Mononuclear cell (primary cell): ENCODE measurements around the gene RXRB. TPM values are rescaled to one million over a fixed set of nuclear protein-coding genes. Genes with fewer than 3 reads are reported as not detected.

Source experiments
- H3K27me3 ChIP-seq: 2 replicates; pipeline ENCODE4 v1.6.0; 2011; ENCODE audit warnings: low read length, control low read depth; ENCODE audit not compliant: insufficient read depth
- H3K4me1 ChIP-seq: 2 replicates; pipeline ENCODE4 v1.5.1; 2011; ENCODE audit warnings: mild to moderate bottlenecking, low read length, control low read depth; ENCODE audit not compliant: insufficient read depth
- H3K4me3 ChIP-seq: 2 replicates; pipeline ENCODE4 v1.5.1; 2011; ENCODE audit warnings: mild to moderate bottlenecking, low read length, moderate library complexity
- H3K9me3 ChIP-seq: 2 replicates; pipeline ENCODE4 v1.5.1; 2011; ENCODE audit warnings: low read depth, mild to moderate bottlenecking, control low read depth, low read length
- total RNA-seq: library from RNA; depleted of rRNA; stranded (reverse); fragments of >200 nt; gene quantifications from one replicate; pipeline ENCODE4 v1.2.3, GENCODE V29; 2012

Gene RXRB
- total RNA-seq, 1 donor, result 11.3 TPM

GRCh38 chr6:33205191-33206026 is 4.9 kb upstream of the RXRB start:
- Histone ChIP-seq H3K9me3 (no peaks in the 10 kb centered on the region), H3K4me3 (peak overlapping the region; percentile 61), H3K4me1 (peaks cover 42% of the 10 kb centered on the region), H3K27me3 (no peaks in the 10 kb centered on the region)

GRCh38 chr6:33204415-33205190 is 4.1 kb upstream of the RXRB start, which contains the start of gene HSD17B8:
HSD17B8 (plus strand) TSS chr6:33204655; CDS start chr6:33204669, 14 bp downstream.
- peaks cover 45% of the 10 kb centered on the region for H3K4me1 ChIP-seq
- no peaks in the 10 kb centered on the region for H3K27me3 ChIP-seq
- H3K9me3 ChIP-seq, result no peaks in the 10 kb centered on the region
- peak within 1 kb of the TSS; percentile 61 for H3K4me3 ChIP-seq

GRCh38 chr6:33204165-33204414 is 3.6 kb upstream of the RXRB start:
- Histone ChIP-seq H3K4me1 (peaks cover 49% of the 10 kb centered on the region), H3K9me3 (no peaks in the 10 kb centered on the region), H3K4me3 (no peak overlapping the region), H3K27me3 (no peaks in the 10 kb centered on the region)

- Histone ChIP-seq H3K27me3 (no peaks in the 10 kb centered on the region), H3K9me3 (no peaks in the 10 kb centered on the region), H3K4me1 (peaks cover 50% of the 10 kb centered on the region), H3K4me3 (no peak overlapping the region)
Observed at GRCh38 chr6:33203443-33204164, 3.1 kb upstream of the RXRB start.

GRCh38 chr6:33202799-33203198 is 2.3 kb upstream of the RXRB start:
- Histone ChIP-seq H3K4me3 (no peak overlapping the region), H3K9me3 (no peaks in the 10 kb centered on the region), H3K4me1 (peaks cover 54% of the 10 kb centered on the region), H3K27me3 (no peaks in the 10 kb centered on the region)

- peaks cover 53% of the 10 kb centered on the region for H3K4me1 ChIP-seq
- H3K9me3 ChIP-seq, result no peaks in the 10 kb centered on the region
- H3K27me3 ChIP-seq, result no peaks in the 10 kb centered on the region
- H3K4me3 ChIP-seq, result no peak overlapping the region
Observed at GRCh38 chr6:33201935-33202334, 1.5 kb upstream of the RXRB start.

GRCh38 chr6:33201147-33201545 is 681 bp upstream of the RXRB start:
- Histone ChIP-seq H3K27me3 (no peaks in the 10 kb centered on the region), H3K4me3 (peak overlapping the region; percentile 85), H3K4me1 (peaks cover 53% of the 10 kb centered on the region), H3K9me3 (no peaks in the 10 kb centered on the region)

- Histone ChIP-seq H3K27me3 (no peaks in the 10 kb centered on the region), H3K4me1 (peaks cover 45% of the 10 kb centered on the region), H3K4me3 (peak overlapping the region; percentile 85), H3K9me3 (no peaks in the 10 kb centered on the region)
Observed at GRCh38 chr6:33199687-33200218, 712 bp downstream of the RXRB start.

- Histone ChIP-seq H3K27me3 (no peaks in the 10 kb centered on the region), H3K4me3 (no peak overlapping the region), H3K9me3 (no peaks in the 10 kb centered on the region), H3K4me1 (peaks cover 40% of the 10 kb centered on the region)
Observed at GRCh38 chr6:33198853-33199436, 1.5 kb downstream of the RXRB start.

- peaks cover 36% of the 10 kb centered on the region for H3K4me1 ChIP-seq
Observed at GRCh38 chr6:33198159-33198852, 2.2 kb downstream of the RXRB start.

GRCh38 chr6:33197431-33198048 is 2.9 kb downstream of the RXRB start:
- Histone ChIP-seq H3K4me3 (no peak overlapping the region), H3K27me3 (no peaks in the 10 kb centered on the region), H3K4me1 (peaks cover 42% of the 10 kb centered on the region), H3K9me3 (no peaks in the 10 kb centered on the region)

More at GRCh38 chr6:33198159-33198852, 2.2 kb downstream of the RXRB start:
- Histone ChIP-seq H3K27me3 (no peaks in the 10 kb centered on the region), H3K9me3 (no peaks in the 10 kb centered on the region), H3K4me3 (no peak overlapping the region)

GRCh38 chr6:33195304-33196165 is 4.9 kb downstream of the RXRB start:
- Histone ChIP-seq H3K9me3 (no peaks in the 10 kb centered on the region), H3K4me1 (peaks cover 35% of the 10 kb centered on the region), H3K4me3 (no peak overlapping the region), H3K27me3 (peaks cover 16% of the 10 kb centered on the region)

- Histone ChIP-seq H3K9me3 (no peaks in the 10 kb centered on the region), H3K4me3 (no peak overlapping the region), H3K4me1 (peaks cover 32% of the 10 kb centered on the region), H3K27me3 (peaks cover 17% of the 10 kb centered on the region)
Observed at GRCh38 chr6:33194431-33194979, 6.0 kb downstream of the RXRB start.
